Caco-2 (cell line): ENCODE data around the gene GASK1A. TPM values are rescaled to one million over a fixed set of nuclear protein-coding genes. Genes with fewer than 3 reads are reported as not detected.
A peak's percentile ranks its signal among the peaks of the same experiment; 100 is the strongest.

Experiments used
- BruUV-seq: library from RNA; stranded (reverse); fragments of 400-500 nt; replicated peaks from 2 replicates; lab custom pipeline; 2021; lab: Mats Ljungman, UMichigan
- CTCF ChIA-PET: fragments of 300-600 bp; sonication (Branson Sonifier 250); formaldehyde crosslinking; loops from one replicate; lab custom pipeline; 2022; ENCODE audit warnings: antibody characterized with exemption; lab: Charles Lee
- POLR2A ChIA-PET: fragments of 300-600 bp; sonication (Branson Sonifier 250); formaldehyde crosslinking; loops from one replicate; lab custom pipeline; 2022; ENCODE audit warnings: antibody characterized with exemption; lab: Charles Lee
- DNase-seq, 2 experiments: peaks; one replicate each; pipeline versions ENCODE4 v3.0.0 to v3.0.0-alpha.2; 2020 to 2022
- H3K27me3 ChIP-seq: replicated peaks from 2 replicates; pipeline ENCODE4 v1.6.0; 2011; ENCODE audit warnings: low read length; ENCODE audit not compliant: control insufficient read depth, insufficient read depth
- H3K36me3 ChIP-seq: 2 replicates; pipeline ENCODE4 v1.5.1; 2011; ENCODE audit warnings: low read length; ENCODE audit not compliant: control insufficient read depth, insufficient read depth
- H3K4me1 ChIP-seq: fragments of 250-450 bp; sonication (Bioruptor Pico); 2 replicates; pipeline ENCODE4 v1.5.1; 2020; ENCODE audit warnings: mild to moderate bottlenecking
- H3K4me3 ChIP-seq: 2 replicates; pipeline ENCODE4 v1.5.1; 2011; ENCODE audit warnings: low read depth, mild to moderate bottlenecking, control low read depth, low read length
- H3K9me3 ChIP-seq: fragments of 250-450 bp; sonication (Bioruptor Pico); 2 replicates; pipeline ENCODE4 v1.5.1; 2020; ENCODE audit warnings: mild to moderate bottlenecking, moderate library complexity
- H3K27ac Mint-ChIP-seq: one replicate; pipeline ENCODE4 v1.8.0; 2022; ENCODE audit warnings: mixed read lengths; ENCODE audit not compliant: unreplicated experiment
- H3K27me3 Mint-ChIP-seq: one replicate; pipeline ENCODE4 v1.8.0; 2022; ENCODE audit warnings: mixed read lengths; ENCODE audit not compliant: insufficient read depth, unreplicated experiment
- H3K36me3 Mint-ChIP-seq: one replicate; pipeline ENCODE4 v1.8.0; 2022; ENCODE audit warnings: mild to moderate bottlenecking, mixed read lengths; ENCODE audit not compliant: insufficient read depth, unreplicated experiment
- H3K4me1 Mint-ChIP-seq: one replicate; pipeline ENCODE4 v1.8.0; 2022; ENCODE audit warnings: low read depth, mixed read lengths; ENCODE audit not compliant: unreplicated experiment
- H3K4me3 Mint-ChIP-seq: one replicate; pipeline ENCODE4 v1.8.0; 2022; ENCODE audit warnings: mild to moderate bottlenecking, moderate library complexity, mixed read lengths; ENCODE audit not compliant: unreplicated experiment
- H3K9me3 Mint-ChIP-seq: one replicate; pipeline ENCODE4 v1.8.0; 2022; ENCODE audit warnings: mixed read lengths; ENCODE audit not compliant: unreplicated experiment
- CTCF ChIP-seq, 2 experiments: fragments of 200-600 bp in 1 of 2; IDR thresholded peaks; 1 replicate in 1 of 2; 2 replicates in 1 of 2; pipeline versions ENCODE4 v1.5.1 to v1.8.0; 2011 to 2022; ENCODE audit warnings: antibody characterized with exemption in 1 of 2, control low read depth in 1 of 2, inconsistent platforms in 1 of 2, low read depth in 1 of 2, low read length in 1 of 2, mild to moderate bottlenecking in 1 of 2, moderate library complexity in 1 of 2; ENCODE audit not compliant: insufficient read depth in 1 of 2, severe bottlenecking in 1 of 2, unreplicated experiment in 1 of 2
- intact Hi-C: fragments of 100-400 bp; cut with micrococcal nuclease; formaldehyde crosslinking; loops from one replicate; pipeline ENCODE4 v1.10.0; 2022; ENCODE audit not compliant: unreplicated experiment
- total RNA-seq: library from RNA; stranded (reverse); gene quantifications from 2 replicates; pipeline ENCODE4 v1.2.3, GENCODE V29; 2022

GASK1A gene
- total RNA-seq, 1 experiment from 2014 or later, result 0.16 TPM

DNA sequence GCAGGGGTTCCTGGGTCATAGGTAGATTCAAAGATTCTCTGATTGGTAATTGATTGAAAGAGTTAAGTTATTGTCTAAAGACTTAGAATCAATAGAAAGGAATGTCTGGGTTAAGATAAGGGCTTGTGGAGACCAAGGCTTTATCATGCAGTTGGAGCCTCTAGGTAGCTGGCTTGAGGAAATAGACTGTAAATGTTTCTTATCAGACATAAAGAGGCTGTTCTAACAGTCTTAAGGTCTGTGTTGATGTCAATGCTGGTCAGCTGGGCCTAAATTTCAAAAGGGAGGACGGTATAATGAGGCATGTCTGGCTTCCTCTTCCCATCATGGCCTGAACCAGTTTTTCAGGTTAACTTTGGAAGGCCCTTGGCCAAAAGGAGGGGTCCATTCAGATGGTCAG, 48.9 kb downstream of the GASK1A start:
- no peak for TF ChIP-seq CTCF (IDR thresholded peaks at IDR 0.05; ENCODE audit: insufficient read depth in 1 of 2, low read depth in 1 of 2, low read length in 1 of 2, severe bottlenecking in 1 of 2, unreplicated experiment in 1 of 2)
- Histone ChIP-seq H3K4me3 (no peak overlapping the region), H3K27me3 (no peaks in the 10 kb centered on the region), H3K4me1 (peaks cover 8% of the 10 kb centered on the region), H3K9me3 (no peaks in the 10 kb centered on the region), H3K36me3 (no peaks in the 10 kb centered on the region)
- no TSS peak for BruUV-seq
- H3K27me3 Mint-ChIP-seq, result no peaks in the 10 kb centered on the region
- H3K4me3 Mint-ChIP-seq, result no peak overlapping the region
- H3K36me3 Mint-ChIP-seq, result no peaks in the 10 kb centered on the region
- CTCF ChIA-PET, result no interaction called here
- no peak for DNase-seq
- no peaks in the 10 kb centered on the region for H3K9me3 Mint-ChIP-seq
- no peak overlapping the region for H3K27ac Mint-ChIP-seq
- intact Hi-C loops, result no loop called here
- POLR2A ChIA-PET, result no interaction called here
- H3K4me1 Mint-ChIP-seq, result peaks cover 6% of the 10 kb centered on the region

GRCh38 chr3:43028678-43029490, 49.8 kb downstream of the GASK1A start:
- Mint-ChIP-seq H3K9me3 (no peaks in the 10 kb centered on the region), H3K4me1 (peaks cover 6% of the 10 kb centered on the region), H3K36me3 (no peaks in the 10 kb centered on the region), H3K27me3 (peaks cover under 1% of the 10 kb centered on the region), H3K4me3 (no peak overlapping the region), H3K27ac (no peak overlapping the region)
- Histone ChIP-seq H3K9me3 (no peaks in the 10 kb centered on the region), H3K36me3 (no peaks in the 10 kb centered on the region), H3K4me3 (no peak overlapping the region), H3K27me3 (no peaks in the 10 kb centered on the region), H3K4me1 (peaks cover 8% of the 10 kb centered on the region)
- ChIA-PET POLR2A (no interaction called here), CTCF (no interaction called here)
- TF ChIP-seq CTCF (IDR thresholded peaks at IDR 0.05; ENCODE audit: insufficient read depth in 1 of 2, low read depth in 1 of 2, low read length in 1 of 2, severe bottlenecking in 1 of 2, unreplicated experiment in 1 of 2), result no peak
- BruUV-seq, result no TSS peak
- peak; percentile 18 to 42 for DNase-seq
- intact Hi-C loops, result no loop called here

DNA sequence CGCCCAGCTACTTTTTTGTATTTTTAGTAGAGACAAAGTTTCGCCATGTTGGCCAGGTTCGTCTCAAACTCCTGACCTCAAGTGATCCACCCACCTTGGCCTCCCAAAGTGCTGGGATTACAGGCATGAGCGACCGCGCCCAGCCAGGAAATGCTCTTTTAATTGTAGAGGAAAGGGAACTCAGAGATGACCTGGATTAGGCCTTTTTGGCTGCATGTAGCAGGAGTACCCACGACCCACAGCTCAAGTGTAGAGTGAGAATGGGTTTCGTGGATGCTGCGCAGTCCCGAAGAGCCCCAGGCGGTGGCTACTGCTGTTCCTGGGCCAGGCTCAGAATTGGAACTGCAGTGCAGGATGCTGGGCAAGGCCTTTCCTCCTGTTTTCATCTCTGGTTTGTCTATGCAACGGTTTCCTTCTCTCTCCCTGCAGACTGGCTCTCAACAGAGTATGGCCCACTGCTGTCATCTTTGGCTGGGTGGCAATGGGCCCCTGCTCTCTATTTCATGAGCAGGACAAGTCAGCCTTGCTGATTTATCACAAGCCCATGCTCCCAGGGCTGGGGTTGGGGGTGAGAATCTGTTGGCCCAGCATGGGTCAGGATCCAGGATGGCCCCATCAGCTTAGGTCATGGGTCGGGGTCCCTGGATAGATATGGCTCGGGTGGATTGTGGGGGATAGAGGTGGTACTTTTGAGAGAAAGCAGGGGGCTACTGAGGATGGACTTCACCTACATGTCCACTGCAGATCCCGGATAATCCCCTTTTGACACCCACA, 51.2 kb downstream of the GASK1A start:
- H3K4me1 Mint-ChIP-seq, result peaks cover 6% of the 10 kb centered on the region
- no peaks in the 10 kb centered on the region for H3K36me3 Mint-ChIP-seq
- Histone ChIP-seq H3K4me1 (peaks cover 8% of the 10 kb centered on the region), H3K36me3 (no peaks in the 10 kb centered on the region), H3K9me3 (no peaks in the 10 kb centered on the region), H3K4me3 (no peak overlapping the region), H3K27me3 (no peaks in the 10 kb centered on the region)
- TF ChIP-seq CTCF (IDR thresholded peaks at IDR 0.05; ENCODE audit: insufficient read depth in 1 of 2, low read depth in 1 of 2, low read length in 1 of 2, severe bottlenecking in 1 of 2, unreplicated experiment in 1 of 2), result no peak
- no peak overlapping the region for H3K4me3 Mint-ChIP-seq
- POLR2A ChIA-PET, result no interaction called here
- DNase-seq, result peak in 1 of 2 experiments; percentile 7
- H3K27ac Mint-ChIP-seq, result no peak overlapping the region
- intact Hi-C loops, result no loop called here
- H3K27me3 Mint-ChIP-seq, result peaks cover 4% of the 10 kb centered on the region
- CTCF ChIA-PET, result no interaction called here
- H3K9me3 Mint-ChIP-seq, result no peaks in the 10 kb centered on the region
- BruUV-seq, result no TSS peak
